ENCODE results near the gene MDFIC2.

The MDFIC2 gene

GRCh38 chr3:70333080-70333479 lies 20.6 kb upstream of the MDFIC2 start:
- no peak for DNase-seq (ENCODE audit: low read depth)
- no peak overlapping the region for H3K4me3 ChIP-seq (ENCODE audit: low read depth, low read length)
- TF ChIP-seq CTCF (IDR thresholded peaks at IDR 0.05; ENCODE audit: insufficient read depth, low read depth, low read length, missing control alignments) = no peak

GRCh38 chr3:70315021-70315420 lies 2.6 kb upstream of the MDFIC2 start:
- H3K4me3 ChIP-seq (ENCODE audit: low read depth, low read length) = no peak overlapping the region
- TF ChIP-seq CTCF (IDR thresholded peaks at IDR 0.05; ENCODE audit: insufficient read depth, low read depth, low read length, missing control alignments) = no peak
- DNase-seq (ENCODE audit: low read depth) = no peak

GRCh38 chr3:70310809-70311208 lies 1.6 kb downstream of the MDFIC2 start:
- DNase-seq (ENCODE audit: low read depth) = no peak
- TF ChIP-seq CTCF (IDR thresholded peaks at IDR 0.05; ENCODE audit: insufficient read depth, low read depth, low read length, missing control alignments) = no peak
- no peak overlapping the region for H3K4me3 ChIP-seq (ENCODE audit: low read depth, low read length)

- DNase-seq (ENCODE audit: low read depth) = no peak
- no peak for TF ChIP-seq CTCF (IDR thresholded peaks at IDR 0.05; ENCODE audit: insufficient read depth, low read depth, low read length, missing control alignments)
Measured at GRCh38 chr3:70309591-70309990, 2.8 kb downstream of the MDFIC2 start.

GRCh38 chr3:70308760-70309159 lies 3.7 kb downstream of the MDFIC2 start:
- peak; percentile 12 for DNase-seq (ENCODE audit: low read depth)
- peak; percentile 14 for TF ChIP-seq CTCF (IDR thresholded peaks at IDR 0.05; ENCODE audit: insufficient read depth, low read depth, low read length, missing control alignments)
- no peak overlapping the region for H3K4me3 ChIP-seq (ENCODE audit: low read depth, low read length)

More at GRCh38 chr3:70309591-70309990, 2.8 kb downstream of the MDFIC2 start:
- H3K4me3 ChIP-seq (ENCODE audit: low read depth, low read length) = no peak overlapping the region

- no peak overlapping the region for H3K4me3 ChIP-seq (ENCODE audit: low read depth, low read length)
- TF ChIP-seq CTCF (IDR thresholded peaks at IDR 0.05; ENCODE audit: insufficient read depth, low read depth, low read length, missing control alignments) = no peak
- DNase-seq (ENCODE audit: low read depth) = no peak
Measured at GRCh38 chr3:70306736-70307135, 5.7 kb downstream of the MDFIC2 start.

GRCh38 chr3:70298385-70298784 lies 14.1 kb downstream of the MDFIC2 start:
- no peak for DNase-seq (ENCODE audit: low read depth)
- H3K4me3 ChIP-seq (ENCODE audit: low read depth, low read length) = no peak overlapping the region
- TF ChIP-seq CTCF (IDR thresholded peaks at IDR 0.05; ENCODE audit: insufficient read depth, low read depth, low read length, missing control alignments) = no peak

All from GM12865 (cell line).